ENCODE data around the gene NELFE. TPM values are rescaled to one million over a fixed set of nuclear protein-coding genes. Genes with fewer than 3 reads are reported as not detected.
"Not testable (repeated sequence)": the region's sequence is repeated elsewhere in the genome, so short reads cannot be mapped to it uniquely, and the experiment has no call there.

The NELFE gene
- total RNA-seq, 1 experiment from 2014 or later = 73.8 TPM

- POLR2A ChIA-PET = interaction anchor here (0.6 kb wide), 1 partner anchor 50 kb away, joined by 3 read pairs; no protein-coding TSS in a partner anchor
- TF ChIP-seq MYBL2 (CRISPR knock-in tag; IDR thresholded peaks at IDR 0.05) (no peak), FOXP1 (CRISPR knock-in tag; IDR thresholded peaks at IDR 0.05; ENCODE audit: borderline replicate concordance) (no peak), SMAD4 (CRISPR knock-in tag; IDR thresholded peaks at IDR 0.05) (no peak), KAT7 (CRISPR knock-in tag; IDR thresholded peaks at IDR 0.05; ENCODE audit: borderline replicate concordance) (no peak), ATF2 (CRISPR knock-in tag; IDR thresholded peaks at IDR 0.05; ENCODE audit: borderline replicate concordance, low read depth) (no peak), TEAD1 (CRISPR knock-in tag; IDR thresholded peaks at IDR 0.05) (no peak), ZNF121 (CRISPR knock-in tag; IDR thresholded peaks at IDR 0.05) (no peak), ZBTB43 (CRISPR knock-in tag; IDR thresholded peaks at IDR 0.05) (no peak), ZNF138 (CRISPR knock-in tag; conservative IDR thresholded peaks at IDR 0.05) (no peak), USF1 (CRISPR knock-in tag; IDR thresholded peaks at IDR 0.05) (no peak), NFATC4 (CRISPR knock-in tag; IDR thresholded peaks at IDR 0.05) (no peak), HMGXB4 (CRISPR knock-in tag; IDR thresholded peaks at IDR 0.05) (no peak), USF2 (CRISPR knock-in tag; IDR thresholded peaks at IDR 0.05) (no peak), TEAD4 (CRISPR knock-in tag; IDR thresholded peaks at IDR 0.05) (no peak), E2F5 (CRISPR knock-in tag; IDR thresholded peaks at IDR 0.05) (no peak)
Observed at GRCh38 chr6:31933537-31933936, 25.2 kb downstream of the NELFE start.

GRCh38 chr6:31932137-31932536 is 26.6 kb downstream of the NELFE start:
- not testable (repeated sequence) for H3K27ac Mint-ChIP-seq

More at GRCh38 chr6:31933537-31933936, 25.2 kb downstream of the NELFE start:
- Mint-ChIP-seq H3K9me3 (peaks cover 13% of the 10 kb centered on the region), H3K4me3 (no peak overlapping the region), H3K36me3 (no peaks in the 10 kb centered on the region), H3K27me3 (ENCODE audit: low read depth) (peaks cover 10% of the 10 kb centered on the region), H3K27ac (no peak overlapping the region), H3K4me1 (no peaks in the 10 kb centered on the region)
- ATAC-seq (no peak), DNase-seq (ENCODE audit: low spot score) (no peak)
- CTCF ChIA-PET = no interaction called here

GRCh38 chr6:31930962-31931361 is 27.8 kb downstream of the NELFE start:
- peaks cover 13% of the 10 kb centered on the region for H3K9me3 Mint-ChIP-seq
- ATAC-seq = no peak
- H3K27me3 Mint-ChIP-seq (ENCODE audit: low read depth) = peaks cover 24% of the 10 kb centered on the region
- TF ChIP-seq MYBL2 (CRISPR knock-in tag; IDR thresholded peaks at IDR 0.05) = no peak
- no peak for TF ChIP-seq SMAD3 (CRISPR knock-in tag; IDR thresholded peaks at IDR 0.05; ENCODE audit: borderline replicate concordance)
- TF ChIP-seq NR1H2 (CRISPR knock-in tag; IDR thresholded peaks at IDR 0.05) = no peak
- no peak for TF ChIP-seq ZNF671 (CRISPR knock-in tag; IDR thresholded peaks at IDR 0.05)
- TF ChIP-seq CREB1 (CRISPR knock-in tag; IDR thresholded peaks at IDR 0.05) = no peak
- no peak for TF ChIP-seq CDX4 (CRISPR knock-in tag; IDR thresholded peaks at IDR 0.05; ENCODE audit: borderline replicate concordance)
- no peak for TF ChIP-seq ZNF317 (CRISPR knock-in tag; IDR thresholded peaks at IDR 0.05; ENCODE audit: borderline replicate concordance, low read depth)
- TF ChIP-seq RORB (CRISPR knock-in tag; IDR thresholded peaks at IDR 0.05) = no peak
- TF ChIP-seq IRF1 (CRISPR knock-in tag; IDR thresholded peaks at IDR 0.05) = no peak
- TF ChIP-seq ATF2 (CRISPR knock-in tag; IDR thresholded peaks at IDR 0.05; ENCODE audit: borderline replicate concordance, low read depth) = no peak
- no peak for TF ChIP-seq TEAD1 (CRISPR knock-in tag; IDR thresholded peaks at IDR 0.05)

More at GRCh38 chr6:31932137-31932536, 26.6 kb downstream of the NELFE start:
- H3K4me3 Mint-ChIP-seq; POLR2A ChIA-PET; H3K4me1 Mint-ChIP-seq; CTCF ChIA-PET; ATAC-seq; DNase-seq (ENCODE audit: low spot score); H3K36me3 Mint-ChIP-seq: not testable (repeated sequence)
- Mint-ChIP-seq H3K27me3 (ENCODE audit: low read depth) (peaks cover 17% of the 10 kb centered on the region), H3K9me3 (peaks cover 13% of the 10 kb centered on the region)

More at GRCh38 chr6:31930962-31931361, 27.8 kb downstream of the NELFE start:
- Mint-ChIP-seq H3K4me3 (no peak overlapping the region), H3K36me3 (no peaks in the 10 kb centered on the region), H3K4me1 (no peaks in the 10 kb centered on the region), H3K27ac (no peak overlapping the region)
- ChIA-PET CTCF (no interaction called here), POLR2A (no interaction called here)
- no peak for DNase-seq (ENCODE audit: low spot score)
